ENCODE measurements around the gene CRYL1.

CRYL1 gene

DNA sequence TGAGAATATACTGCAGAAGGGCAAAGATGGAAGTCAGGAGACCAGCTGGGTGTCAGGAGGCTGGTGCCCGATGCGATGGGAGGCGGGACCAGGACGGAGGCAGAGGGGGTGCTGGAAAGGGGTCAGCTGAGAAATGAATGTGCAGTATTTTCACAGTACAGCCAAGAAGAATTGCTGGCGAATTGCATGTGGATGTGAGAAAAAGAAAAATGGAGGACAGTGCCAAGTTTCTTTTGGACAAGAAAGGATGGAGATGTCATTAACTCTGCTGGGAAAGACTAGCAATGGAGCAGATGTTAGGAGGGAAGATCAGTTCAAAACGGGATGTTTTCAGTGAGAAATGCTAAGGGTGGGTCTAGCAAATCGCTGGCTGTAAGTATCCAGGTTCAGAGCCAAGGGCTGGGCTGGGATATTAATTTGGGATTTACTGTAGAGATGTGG lies 7.0 kb downstream of the CRYL1 start:
- in situ Hi-C loops (cut with HindIII; ENCODE audit: low sequenced_read_pairs), result no loop called here
- no peak for DNase-seq (ENCODE audit: low read depth, low spot score)
- TF ChIP-seq, protein P1, sequence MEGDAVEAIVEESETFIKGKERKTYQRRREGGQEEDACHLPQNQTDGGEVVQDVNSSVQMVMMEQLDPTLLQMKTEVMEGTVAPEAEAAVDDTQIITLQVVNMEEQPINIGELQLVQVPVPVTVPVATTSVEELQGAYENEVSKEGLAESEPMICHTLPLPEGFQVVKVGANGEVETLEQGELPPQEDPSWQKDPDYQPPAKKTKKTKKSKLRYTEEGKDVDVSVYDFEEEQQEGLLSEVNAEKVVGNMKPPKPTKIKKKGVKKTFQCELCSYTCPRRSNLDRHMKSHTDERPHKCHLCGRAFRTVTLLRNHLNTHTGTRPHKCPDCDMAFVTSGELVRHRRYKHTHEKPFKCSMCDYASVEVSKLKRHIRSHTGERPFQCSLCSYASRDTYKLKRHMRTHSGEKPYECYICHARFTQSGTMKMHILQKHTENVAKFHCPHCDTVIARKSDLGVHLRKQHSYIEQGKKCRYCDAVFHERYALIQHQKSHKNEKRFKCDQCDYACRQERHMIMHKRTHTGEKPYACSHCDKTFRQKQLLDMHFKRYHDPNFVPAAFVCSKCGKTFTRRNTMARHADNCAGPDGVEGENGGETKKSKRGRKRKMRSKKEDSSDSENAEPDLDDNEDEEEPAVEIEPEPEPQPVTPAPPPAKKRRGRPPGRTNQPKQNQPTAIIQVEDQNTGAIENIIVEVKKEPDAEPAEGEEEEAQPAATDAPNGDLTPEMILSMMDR (IDR thresholded peaks at IDR 0.05; ENCODE audit: low read depth, low read length), result no peak
- H3K4me3 ChIP-seq (ENCODE audit: low read depth, low read length), result no peak overlapping the region

DNA sequence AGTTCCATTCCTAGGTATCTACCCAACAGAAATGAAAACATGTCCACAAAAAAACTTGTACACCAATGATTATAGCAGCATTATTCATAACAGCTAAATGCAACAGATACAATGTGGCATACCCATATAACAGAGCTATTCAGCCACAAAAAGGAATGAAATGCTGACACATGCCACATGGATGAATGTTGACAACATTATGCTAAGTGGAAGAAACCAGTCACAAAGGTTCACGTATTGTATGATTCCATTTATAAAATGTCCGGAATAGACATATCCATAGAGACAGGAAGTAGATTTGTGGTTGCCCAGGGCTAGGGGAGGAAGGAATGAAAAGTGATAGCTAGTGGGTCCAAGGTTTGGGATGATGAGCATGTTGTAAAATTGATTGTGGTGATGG lies 10.8 kb downstream of the CRYL1 start:
- DNase-seq (ENCODE audit: low read depth, low spot score), result no peak
- TF ChIP-seq, protein P1 (IDR thresholded peaks at IDR 0.05; ENCODE audit: low read depth, low read length), result no peak
- in situ Hi-C loops (cut with HindIII; ENCODE audit: low sequenced_read_pairs), result no loop called here
- H3K4me3 ChIP-seq (ENCODE audit: low read depth, low read length), result no peak overlapping the region

DNA sequence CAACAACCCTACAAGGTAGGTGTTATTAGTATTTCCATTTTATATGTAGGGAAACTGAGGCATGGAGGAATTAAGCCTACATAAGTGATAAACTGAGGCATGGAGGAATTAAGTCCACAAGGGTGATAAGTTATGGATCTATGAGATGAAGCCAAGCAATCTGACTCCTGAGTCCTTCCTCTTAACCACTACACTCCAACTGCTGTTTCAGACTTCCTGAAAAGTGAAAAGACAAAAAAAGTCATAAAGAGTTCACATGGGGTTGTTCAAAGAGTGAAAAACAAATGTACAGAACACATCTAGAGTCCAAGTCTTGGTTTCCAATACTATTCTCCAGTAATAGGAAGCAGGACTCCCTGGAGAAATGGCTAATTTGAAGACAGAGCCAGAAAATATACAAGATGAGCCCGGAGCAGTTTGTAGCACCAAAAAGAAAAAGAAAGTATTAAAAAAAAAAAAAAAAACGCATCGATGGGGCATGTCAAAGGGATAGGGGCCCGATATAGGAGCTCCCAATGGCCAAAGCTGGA lies 12.1 kb downstream of the CRYL1 start:
- in situ Hi-C loops (cut with HindIII; ENCODE audit: low sequenced_read_pairs), result no loop called here
- DNase-seq (ENCODE audit: low read depth, low spot score), result no peak
- TF ChIP-seq, protein P1 (IDR thresholded peaks at IDR 0.05; ENCODE audit: low read depth, low read length), result no peak
- H3K4me3 ChIP-seq (ENCODE audit: low read depth, low read length), result no peak overlapping the region

DNA sequence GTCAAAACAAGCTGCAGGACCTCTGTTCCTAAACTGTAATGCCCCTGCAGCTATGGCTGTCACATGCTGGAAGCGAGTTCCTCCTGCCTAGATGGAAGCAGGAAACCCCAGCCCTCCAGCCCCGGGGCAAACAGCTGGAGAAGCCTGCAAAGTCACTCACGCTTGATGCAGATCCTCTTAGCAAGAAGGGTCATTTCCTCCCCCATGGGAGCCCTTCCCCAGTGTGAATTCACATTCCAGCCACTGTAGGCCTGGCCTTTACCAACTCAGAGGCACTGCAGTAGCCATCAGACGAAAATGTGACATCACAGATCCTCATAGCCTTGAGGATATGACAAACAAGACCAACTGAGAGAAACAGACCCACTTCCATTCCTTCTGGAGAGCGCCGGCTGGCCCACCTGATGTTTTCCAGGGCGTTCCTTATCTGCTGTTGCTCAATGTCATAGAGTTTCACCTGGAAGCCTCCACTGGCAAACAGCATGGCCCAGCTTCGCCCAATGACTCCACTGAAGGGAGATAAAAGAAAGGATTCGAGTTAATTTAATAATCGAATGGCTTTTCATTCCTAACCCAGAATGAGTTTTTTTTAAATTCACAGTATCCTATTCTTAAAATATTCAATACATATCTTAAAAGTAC lies 13.5 kb downstream of the CRYL1 start:
- DNase-seq (ENCODE audit: low read depth, low spot score), result no peak
- in situ Hi-C loops (cut with HindIII; ENCODE audit: low sequenced_read_pairs), result no loop called here
- no peak overlapping the region for H3K4me3 ChIP-seq (ENCODE audit: low read depth, low read length)
- TF ChIP-seq, protein P1 (IDR thresholded peaks at IDR 0.05; ENCODE audit: low read depth, low read length), result no peak

DNA sequence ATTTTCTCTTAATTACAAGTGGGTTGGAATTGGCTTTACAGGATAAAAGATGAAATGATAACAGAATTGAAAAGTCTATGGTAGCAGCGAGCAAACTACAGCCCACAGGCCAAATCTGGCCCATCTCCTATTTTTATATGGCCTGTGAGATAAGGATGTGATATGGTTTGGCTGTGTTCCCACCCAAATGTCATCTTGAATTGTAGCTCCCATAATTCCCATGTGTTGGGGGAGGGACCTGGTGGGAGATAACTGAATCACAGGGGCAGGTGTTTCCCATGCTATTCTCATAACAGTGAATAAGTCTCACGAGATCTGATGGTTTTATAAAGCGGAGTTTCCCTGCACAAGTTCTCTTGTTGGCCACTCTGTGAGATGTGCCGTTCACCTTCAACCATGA lies 19.0 kb downstream of the CRYL1 start:
- DNase-seq (ENCODE audit: low read depth, low spot score), result no peak
- no peak overlapping the region for H3K4me3 ChIP-seq (ENCODE audit: low read depth, low read length)
- in situ Hi-C loops (cut with HindIII; ENCODE audit: low sequenced_read_pairs), result no loop called here
- TF ChIP-seq, protein P1 (IDR thresholded peaks at IDR 0.05; ENCODE audit: low read depth, low read length), result no peak

DNA sequence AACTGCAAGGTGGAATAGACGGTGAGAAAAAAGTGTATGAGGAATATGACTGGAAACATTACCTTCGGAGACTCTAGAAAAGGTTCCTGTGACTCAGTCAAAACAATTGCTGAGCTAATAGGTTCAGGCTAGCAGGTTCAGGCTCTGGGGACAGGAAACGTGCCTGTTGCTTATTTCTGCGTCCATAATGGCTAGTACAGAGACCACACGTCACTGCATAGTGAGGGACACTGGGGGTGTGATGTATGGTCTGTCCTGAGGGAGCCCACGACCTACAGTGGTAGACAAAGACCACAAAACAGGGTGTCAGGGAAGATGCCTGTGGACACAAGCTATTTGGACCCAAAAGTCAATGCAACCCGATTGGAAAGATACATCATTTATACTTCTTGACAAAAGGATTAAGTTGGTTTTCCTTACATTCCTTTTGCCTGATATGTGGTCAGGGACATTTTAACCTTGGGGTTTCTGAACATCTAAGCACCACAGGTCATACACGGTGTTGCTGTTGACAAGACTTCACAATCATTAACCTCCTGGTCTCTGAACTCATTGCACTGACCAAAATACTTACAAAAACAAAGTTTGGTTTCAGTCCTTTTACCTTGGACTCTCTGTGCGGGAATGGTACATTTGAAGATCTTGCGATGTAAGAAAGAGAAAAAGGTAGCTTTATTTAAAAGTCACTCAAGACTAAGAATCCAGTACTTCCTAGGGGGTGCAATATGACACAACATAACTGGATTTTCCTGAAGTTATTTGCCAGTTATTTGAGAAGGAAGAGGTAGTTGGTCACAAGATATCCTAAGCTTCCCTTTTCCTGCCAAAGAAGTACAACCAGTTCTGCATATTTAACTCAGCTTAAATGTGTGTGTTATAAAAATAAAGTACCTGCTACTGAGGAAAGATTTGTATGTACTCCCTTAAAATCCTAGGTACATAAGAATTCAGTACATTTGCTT lies 20.0 kb downstream of the CRYL1 start:
- TF ChIP-seq, protein P1 (IDR thresholded peaks at IDR 0.05; ENCODE audit: low read depth, low read length), result no peak
- no peak overlapping the region for H3K4me3 ChIP-seq (ENCODE audit: low read depth, low read length)
- DNase-seq (ENCODE audit: low read depth, low spot score), result no peak
- in situ Hi-C loops (cut with HindIII; ENCODE audit: low sequenced_read_pairs), result no loop called here

Measured in astrocyte of the spinal cord (primary cell).